ENCODE data around the gene KLHL1. TPM values are rescaled to one million over a fixed set of nuclear protein-coding genes. Genes with fewer than 3 reads are reported as not detected.

Gene KLHL1
- total and polyA plus RNA-seq, 2 of the 4 experiments (the other 2 are of a cell fraction), result not detected

DNA sequence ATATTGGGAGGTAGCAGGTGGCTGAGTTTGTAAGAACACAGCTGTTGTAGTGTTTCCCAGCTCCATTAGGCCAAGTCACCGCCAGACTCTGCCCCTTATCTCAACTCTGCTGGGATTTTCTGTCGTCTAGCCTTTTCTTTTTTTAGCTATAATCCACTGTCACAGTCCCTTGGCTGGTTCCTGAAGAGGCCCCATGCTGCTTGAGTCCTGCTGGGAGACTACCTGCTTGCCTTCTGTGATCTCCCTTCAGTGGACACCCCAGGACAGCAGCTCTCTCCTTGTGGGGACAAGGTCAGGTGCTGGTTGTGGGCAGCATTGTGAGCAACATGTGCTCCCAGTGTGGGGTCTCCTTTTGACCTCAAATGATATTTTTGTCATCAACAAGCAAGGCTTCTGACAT lies 195.6 kb downstream of the KLHL1 start:
- H4K91ac ChIP-seq (ENCODE audit: insufficient read depth, low read depth, low read length), result no peak overlapping the region
- no peak overlapping the region for H3K14ac ChIP-seq (replicated peaks; ENCODE audit: low read depth, low read length)
- H3K4me1 ChIP-seq (ENCODE audit: control insufficient read depth, insufficient read depth, low read length), result no peaks in the 10 kb centered on the region
- no peak overlapping the region for H2AFZ ChIP-seq (replicated peaks; ENCODE audit: low read length, poor library complexity)
- no peak overlapping the region for H2AK5ac ChIP-seq (ENCODE audit: low read depth, low read length)
- H3K36me3 ChIP-seq (ENCODE audit: control insufficient read depth, insufficient read depth, low read length), result no peaks in the 10 kb centered on the region
- ChIA-PET CTCF (no interaction called here), POLR2A (ENCODE audit: unreplicated experiment) (no interaction called here)
- H4K20me1 ChIP-seq (ENCODE audit: insufficient read depth, low read length), result no peaks in the 10 kb centered on the region
- dilution Hi-C loops (cut with HindIII; ENCODE audit: low sequenced_read_pairs, unreplicated experiment) (no loop called here), in situ Hi-C loops (cut with MboI; ENCODE audit: low sequenced_read_pairs) (no loop called here), intact Hi-C loops (cut with micrococcal nuclease) (no loop called here)
- DNase-seq (no peak), ATAC-seq (ENCODE audit: low read depth) (no peak)
- peaks cover 8% of the 10 kb centered on the region; the same call in 1 of the 2 replicates for H3K9me3 ChIP-seq (ENCODE audit: control insufficient read depth, insufficient read depth, low read length)
- H3K18ac ChIP-seq (ENCODE audit: low read depth, low read length), result no peak overlapping the region
- no peak overlapping the region for H3K4ac ChIP-seq (ENCODE audit: low read depth, low read length)
- no peak overlapping the region for H3K56ac ChIP-seq (ENCODE audit: extremely low read depth, insufficient read depth, low read length)
- H3K9me1 ChIP-seq (ENCODE audit: insufficient read depth, low read length), result no peaks in the 10 kb centered on the region
- no peak overlapping the region for H3K4me3 ChIP-seq (ENCODE audit: insufficient read depth, low read depth, low read length)
- H2BK20ac ChIP-seq (ENCODE audit: low read depth, low read length), result no peak overlapping the region
- H3K27me3 ChIP-seq (ENCODE audit: control insufficient read depth, insufficient read depth, low read length), result no peaks in the 10 kb centered on the region
- H2BK5ac ChIP-seq (ENCODE audit: low read depth, low read length, poor library complexity, severe bottlenecking), result no peak overlapping the region
- no TSS peak for BruUV-seq (replicated peaks)
- H3K27ac ChIP-seq (ENCODE audit: insufficient read depth, low read length), result no peak overlapping the region
- no peak overlapping the region for H3K23ac ChIP-seq (ENCODE audit: low read depth, low read length)
- no peak overlapping the region for H2BK120ac ChIP-seq (ENCODE audit: low read depth, low read length)
- no CpG with 5 or more reads among the region's 2 CpGs for WGBS, 2 experiments (ENCODE audit: extremely low coverage in 2 of 2, insufficient read length in 1 of 2)
- no peak overlapping the region for H4K8ac ChIP-seq (ENCODE audit: low read depth in 2 of 2, low read length in 2 of 2)
- H3K4me2 ChIP-seq (ENCODE audit: low read depth, low read length), result no peak overlapping the region
- H3K9ac ChIP-seq (ENCODE audit: low read depth, low read length), result no peak overlapping the region
- TF ChIP-seq NFE2L2 (IDR thresholded peaks at IDR 0.05; ENCODE audit: low read depth, low read length), result no peak
- TF ChIP-seq RFX5 (IDR thresholded peaks at IDR 0.05; ENCODE audit: low read depth, low read length), result no peak
- TF ChIP-seq, protein P1, sequence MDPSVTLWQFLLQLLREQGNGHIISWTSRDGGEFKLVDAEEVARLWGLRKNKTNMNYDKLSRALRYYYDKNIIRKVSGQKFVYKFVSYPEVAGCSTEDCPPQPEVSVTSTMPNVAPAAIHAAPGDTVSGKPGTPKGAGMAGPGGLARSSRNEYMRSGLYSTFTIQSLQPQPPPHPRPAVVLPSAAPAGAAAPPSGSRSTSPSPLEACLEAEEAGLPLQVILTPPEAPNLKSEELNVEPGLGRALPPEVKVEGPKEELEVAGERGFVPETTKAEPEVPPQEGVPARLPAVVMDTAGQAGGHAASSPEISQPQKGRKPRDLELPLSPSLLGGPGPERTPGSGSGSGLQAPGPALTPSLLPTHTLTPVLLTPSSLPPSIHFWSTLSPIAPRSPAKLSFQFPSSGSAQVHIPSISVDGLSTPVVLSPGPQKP (IDR thresholded peaks at IDR 0.05; ENCODE audit: borderline replicate concordance, low read depth, low read length), result no peak
- TF ChIP-seq, protein P2, sequence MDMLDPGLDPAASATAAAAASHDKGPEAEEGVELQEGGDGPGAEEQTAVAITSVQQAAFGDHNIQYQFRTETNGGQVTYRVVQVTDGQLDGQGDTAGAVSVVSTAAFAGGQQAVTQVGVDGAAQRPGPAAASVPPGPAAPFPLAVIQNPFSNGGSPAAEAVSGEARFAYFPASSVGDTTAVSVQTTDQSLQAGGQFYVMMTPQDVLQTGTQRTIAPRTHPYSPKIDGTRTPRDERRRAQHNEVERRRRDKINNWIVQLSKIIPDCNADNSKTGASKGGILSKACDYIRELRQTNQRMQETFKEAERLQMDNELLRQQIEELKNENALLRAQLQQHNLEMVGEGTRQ (IDR thresholded peaks at IDR 0.05; ENCODE audit: low read depth, low read length), result no peak
- no peak for TF ChIP-seq MXI1 (IDR thresholded peaks at IDR 0.05; ENCODE audit: borderline replicate concordance, low read depth, low read length)
- TF ChIP-seq MAZ (IDR thresholded peaks at IDR 0.05; ENCODE audit: borderline replicate concordance, low read depth, low read length), result no peak
- no peak for TF ChIP-seq RCOR1 (IDR thresholded peaks at IDR 0.05; ENCODE audit: insufficient replicate concordance, low read length)
- TF ChIP-seq CHD1 (IDR thresholded peaks at IDR 0.05; ENCODE audit: low read depth, low read length), result no peak
- TF ChIP-seq, protein P3, sequence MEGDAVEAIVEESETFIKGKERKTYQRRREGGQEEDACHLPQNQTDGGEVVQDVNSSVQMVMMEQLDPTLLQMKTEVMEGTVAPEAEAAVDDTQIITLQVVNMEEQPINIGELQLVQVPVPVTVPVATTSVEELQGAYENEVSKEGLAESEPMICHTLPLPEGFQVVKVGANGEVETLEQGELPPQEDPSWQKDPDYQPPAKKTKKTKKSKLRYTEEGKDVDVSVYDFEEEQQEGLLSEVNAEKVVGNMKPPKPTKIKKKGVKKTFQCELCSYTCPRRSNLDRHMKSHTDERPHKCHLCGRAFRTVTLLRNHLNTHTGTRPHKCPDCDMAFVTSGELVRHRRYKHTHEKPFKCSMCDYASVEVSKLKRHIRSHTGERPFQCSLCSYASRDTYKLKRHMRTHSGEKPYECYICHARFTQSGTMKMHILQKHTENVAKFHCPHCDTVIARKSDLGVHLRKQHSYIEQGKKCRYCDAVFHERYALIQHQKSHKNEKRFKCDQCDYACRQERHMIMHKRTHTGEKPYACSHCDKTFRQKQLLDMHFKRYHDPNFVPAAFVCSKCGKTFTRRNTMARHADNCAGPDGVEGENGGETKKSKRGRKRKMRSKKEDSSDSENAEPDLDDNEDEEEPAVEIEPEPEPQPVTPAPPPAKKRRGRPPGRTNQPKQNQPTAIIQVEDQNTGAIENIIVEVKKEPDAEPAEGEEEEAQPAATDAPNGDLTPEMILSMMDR (conservative IDR thresholded peaks at IDR 0.05; ENCODE audit: low read depth, low read length), result no peak
- no peak overlapping the region for H2AK9ac ChIP-seq (replicated peaks; ENCODE audit: low read depth, low read length, poor library complexity)
- H2BK15ac ChIP-seq (ENCODE audit: low read depth, low read length), result no peak overlapping the region
- no peaks in the 10 kb centered on the region for H3K79me1 ChIP-seq (ENCODE audit: low read depth in 1 of 2, low read length in 2 of 2)
- H4K5ac ChIP-seq (ENCODE audit: low read depth, low read length), result no peak overlapping the region
